HCT116 (cell line): ENCODE data around the gene CCBE1. TPM values are rescaled to one million over a fixed set of nuclear protein-coding genes. Genes with fewer than 3 reads are reported as not detected.

ENCODE experiments used
- ATAC-seq: fragments of 200-7000 bp; cut with Tn5 transposase; 2 replicates; pipeline ENCODE4 v1.9.1; 2020; ENCODE audit warnings: mild to moderate bottlenecking, moderate library complexity
- BruUV-seq: library from RNA; stranded (reverse); fragments of 400-500 nt; replicated peaks from 2 replicates; lab custom pipeline; 2021; lab: Mats Ljungman, UMichigan
- CTCF ChIA-PET: fragments of 300-600 bp; sonication (Branson Sonifier 250); formaldehyde crosslinking; loops from one replicate; lab custom pipeline; 2021; ENCODE audit warnings: antibody characterized with exemption; lab: Charles Lee
- POLR2A ChIA-PET: fragments of 300-600, 350-600 bp; sonication (Branson Sonifier 250); formaldehyde crosslinking; loops from one replicate; lab custom pipeline; 2021; ENCODE audit warnings: antibody characterized with exemption; lab: Charles Lee
- RAD21 ChIA-PET, 2 experiments: fragments of 300-600 bp; sonication (Branson Sonifier 250); formaldehyde crosslinking; loops; one replicate each; lab custom pipeline; 2023; ENCODE audit warnings: low total read pairs in 2 of 2; ENCODE audit not compliant: uncharacterized antibody in 2 of 2, unreplicated experiment in 2 of 2, low non-redundant PET in 1 of 2; lab: Charles Lee
- DNase-seq: peaks from one replicate; pipeline ENCODE4 v3.0.0-alpha.2; 2010; ENCODE audit warnings: low read depth, low spot score
- H2AFZ ChIP-seq: fragments of 200-600 bp; shearing (Covaris generic), sonication (generic); 2 replicates; pipeline ENCODE4 v1.6.1; 2017; ENCODE audit warnings: low read depth, mixed run types, mixed read lengths, antibody characterized with exemption, low read length; ENCODE audit not compliant: poor library complexity, severe bottlenecking
- H3K27ac ChIP-seq: 2 replicates; pipeline ENCODE4 v1.5.1; 2012; ENCODE audit warnings: low read depth, low read length
- H3K27me3 ChIP-seq: fragments of 200-600 bp; sonication (generic); 2 replicates; pipeline ENCODE4 v1.6.1; 2016; ENCODE audit warnings: mixed run types, low read length, mixed read lengths; ENCODE audit not compliant: insufficient read depth
- H3K36me3 ChIP-seq, 2 experiments: fragments of 200-500 bp in 1 of 2; fragments of 200-600 bp in 1 of 2; sonication (Bioruptor generic) in 1 of 2; sonication (generic) in 1 of 2; 2 replicates each; pipeline versions ENCODE4 v1.5.1 to v1.6.1; 2014 to 2016; ENCODE audit warnings: low read length in 2 of 2, inconsistent platforms in 1 of 2, mixed read lengths in 1 of 2, mixed run types in 1 of 2; ENCODE audit not compliant: insufficient read depth in 2 of 2, control insufficient read depth in 1 of 2
- H3K4me1 ChIP-seq, 2 experiments: fragments of 200-600 bp in 1 of 2; sonication (generic) in 1 of 2; 2 replicates each; pipeline versions ENCODE4 v1.5.1 to v1.6.1; 2012 to 2017; ENCODE audit warnings: low read length in 2 of 2, inconsistent platforms in 1 of 2, mild to moderate bottlenecking in 1 of 2, mixed read lengths in 1 of 2, mixed run types in 1 of 2, moderate library complexity in 1 of 2; ENCODE audit not compliant: insufficient read depth in 2 of 2, control insufficient read depth in 1 of 2
- H3K4me2 ChIP-seq: fragments of 200-600 bp; sonication (generic); 2 replicates; pipeline ENCODE4 v1.6.1; 2017; ENCODE audit warnings: mixed run types, low read length, mixed read lengths
- H3K4me3 ChIP-seq, 2 experiments: fragments of 200-600 bp in 1 of 2; sonication (generic) in 1 of 2; replicated peaks in 1 of 2; 2 replicates each; pipeline ENCODE4 v1.5.1; 2011 to 2016; ENCODE audit warnings: low read length in 2 of 2, control low read depth in 1 of 2, low read depth in 1 of 2, mild to moderate bottlenecking in 1 of 2, mixed read lengths in 1 of 2, mixed run types in 1 of 2
- H3K79me2 ChIP-seq: fragments of 200-600 bp; sonication (generic); 2 replicates; pipeline ENCODE4 v1.6.1; 2017; ENCODE audit warnings: mild to moderate bottlenecking, mixed run types, low read length, moderate library complexity, mixed read lengths; ENCODE audit not compliant: insufficient read depth
- H3K9ac ChIP-seq: fragments of 200-600 bp; sonication (generic); 2 replicates; pipeline ENCODE4 v1.6.1; 2016; ENCODE audit warnings: low read length, mixed read lengths
- H3K9me2 ChIP-seq: fragments of 200-600 bp; sonication (generic), shearing (Covaris generic); 2 replicates; pipeline ENCODE4 v1.6.1; 2017; ENCODE audit warnings: mixed run types, mild to moderate bottlenecking, moderate library complexity; ENCODE audit not compliant: insufficient read depth
- H3K9me3 ChIP-seq, 2 experiments: fragments of 200-500 bp in 1 of 2; fragments of 200-600 bp in 1 of 2; sonication (Bioruptor generic) in 1 of 2; sonication (generic) in 1 of 2; 2 replicates each; pipeline ENCODE4 v1.6.1; 2014 to 2017; ENCODE audit warnings: low read length in 2 of 2, mixed read lengths in 2 of 2, inconsistent platforms in 1 of 2, low read depth in 1 of 2, mild to moderate bottlenecking in 1 of 2, mixed run types in 1 of 2, moderate library complexity in 1 of 2; ENCODE audit not compliant: control insufficient read depth in 1 of 2, insufficient read depth in 1 of 2
- H4K20me1 ChIP-seq: fragments of 200-600 bp; sonication (generic), shearing (Covaris generic); 2 replicates; pipeline ENCODE4 v1.6.1; 2017; ENCODE audit warnings: mixed run types, mild to moderate bottlenecking, moderate library complexity; ENCODE audit not compliant: insufficient read depth
- CBX3 ChIP-seq: IDR thresholded peaks from 2 replicates; pipeline ENCODE4 v1.6.1; 2012; ENCODE audit warnings: low read depth
- CEBPB ChIP-seq: IDR thresholded peaks from 2 replicates; pipeline ENCODE4 v1.6.1; 2012; ENCODE audit warnings: low read depth
- ELF1 ChIP-seq: IDR thresholded peaks from 2 replicates; pipeline ENCODE4 v1.6.1; 2012; ENCODE audit warnings: low read depth, borderline replicate concordance
- EZH2 ChIP-seq: fragments of 200-600 bp; sonication (generic); IDR thresholded peaks from 2 replicates; pipeline ENCODE4 v1.6.1; 2017; ENCODE audit warnings: antibody characterized with exemption, mixed run types
- EZH2phosphoT487 ChIP-seq: fragments of 200-600 bp; IDR thresholded peaks from 2 replicates; pipeline ENCODE4 v1.6.1; 2018; ENCODE audit warnings: antibody characterized with exemption, borderline replicate concordance
- FOSL1 ChIP-seq: IDR thresholded peaks from 2 replicates; pipeline ENCODE4 v1.6.1; 2012; ENCODE audit warnings: low read depth
- POLR2A ChIP-seq: IDR thresholded peaks from 2 replicates; pipeline ENCODE4 v1.7.0; 2011; ENCODE audit warnings: borderline replicate concordance; ENCODE audit not compliant: insufficient read depth, insufficient read length; ENCODE audit errors: extremely low read depth
- RAD21 ChIP-seq: IDR thresholded peaks from 2 replicates; pipeline ENCODE4 v1.6.1; 2012; ENCODE audit warnings: low read depth, mild to moderate bottlenecking
- SIN3A ChIP-seq: IDR thresholded peaks from 2 replicates; pipeline ENCODE4 v1.6.1; 2012; ENCODE audit warnings: low read depth
- intact Hi-C: fragments of 100-400 bp; cut with micrococcal nuclease; formaldehyde crosslinking; loops from 2 replicates; pipeline ENCODE4 v1.10.0; 2022
- total RNA-seq: library from RNA; stranded (reverse); gene quantifications from one replicate; pipeline ENCODE4 v1.2.1, GENCODE V29; 2021; ENCODE audit not compliant: unreplicated experiment
- TF ChIP-seq, protein P1 (sequence below): IDR thresholded peaks from 2 replicates; pipeline ENCODE4 v1.6.1; 2011; ENCODE audit warnings: mild to moderate bottlenecking, low read length, moderate library complexity; ENCODE audit not compliant: insufficient replicate concordance; ENCODE audit errors: extremely low read depth
- TF ChIP-seq, protein P2 (sequence below): IDR thresholded peaks from 2 replicates; pipeline ENCODE4 v1.6.1; 2012

The CCBE1 gene
- total RNA-seq, 1 experiment from 2014 or later = 0.84 TPM

DNA sequence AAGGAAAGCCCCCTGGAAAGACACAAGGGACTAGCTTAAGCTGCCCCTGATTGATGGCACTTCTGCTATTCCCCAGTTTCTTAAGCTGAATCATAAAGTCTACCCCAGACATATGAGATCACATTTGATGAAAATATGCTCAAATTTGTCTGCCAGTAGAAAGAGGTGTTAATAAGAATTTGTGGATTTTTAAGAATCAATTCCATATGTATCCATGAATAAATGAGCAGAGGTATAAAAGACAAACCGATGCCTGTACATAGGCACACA lies 119.9 kb downstream of the CCBE1 start:
- H3K27ac ChIP-seq = no peak overlapping the region
- no peak overlapping the region for H3K9ac ChIP-seq
- no peak overlapping the region for H2AFZ ChIP-seq
- no peaks in the 10 kb centered on the region for H3K9me3 ChIP-seq
- intact Hi-C loops = no loop called here
- H3K79me2 ChIP-seq = no peaks in the 10 kb centered on the region
- H3K4me3 ChIP-seq = no peak overlapping the region
- POLR2A ChIA-PET = no interaction called here
- BruUV-seq = no TSS peak
- no peak for TF ChIP-seq EZH2phosphoT487
- TF ChIP-seq ELF1 = no peak
- TF ChIP-seq POLR2A = no peak
- no peak for TF ChIP-seq EZH2
- TF ChIP-seq, protein P1, sequence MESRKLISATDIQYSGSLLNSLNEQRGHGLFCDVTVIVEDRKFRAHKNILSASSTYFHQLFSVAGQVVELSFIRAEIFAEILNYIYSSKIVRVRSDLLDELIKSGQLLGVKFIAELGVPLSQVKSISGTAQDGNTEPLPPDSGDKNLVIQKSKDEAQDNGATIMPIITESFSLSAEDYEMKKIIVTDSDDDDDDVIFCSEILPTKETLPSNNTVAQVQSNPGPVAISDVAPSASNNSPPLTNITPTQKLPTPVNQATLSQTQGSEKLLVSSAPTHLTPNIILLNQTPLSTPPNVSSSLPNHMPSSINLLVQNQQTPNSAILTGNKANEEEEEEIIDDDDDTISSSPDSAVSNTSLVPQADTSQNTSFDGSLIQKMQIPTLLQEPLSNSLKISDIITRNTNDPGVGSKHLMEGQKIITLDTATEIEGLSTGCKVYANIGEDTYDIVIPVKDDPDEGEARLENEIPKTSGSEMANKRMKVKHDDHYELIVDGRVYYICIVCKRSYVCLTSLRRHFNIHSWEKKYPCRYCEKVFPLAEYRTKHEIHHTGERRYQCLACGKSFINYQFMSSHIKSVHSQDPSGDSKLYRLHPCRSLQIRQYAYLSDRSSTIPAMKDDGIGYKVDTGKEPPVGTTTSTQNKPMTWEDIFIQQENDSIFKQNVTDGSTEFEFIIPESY = no peak
- no peak for TF ChIP-seq SIN3A
- TF ChIP-seq CEBPB = no peak
- TF ChIP-seq, protein P2, sequence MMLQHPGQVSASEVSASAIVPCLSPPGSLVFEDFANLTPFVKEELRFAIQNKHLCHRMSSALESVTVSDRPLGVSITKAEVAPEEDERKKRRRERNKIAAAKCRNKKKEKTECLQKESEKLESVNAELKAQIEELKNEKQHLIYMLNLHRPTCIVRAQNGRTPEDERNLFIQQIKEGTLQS = no peak
- TF ChIP-seq RAD21 = no peak
- TF ChIP-seq CBX3 = no peak
- TF ChIP-seq FOSL1 = no peak
- TF ChIP-seq, all 23 proteins: peak for 0
- ATAC-seq (no peak), DNase-seq (no peak)
- H3K4me2 ChIP-seq = no peak overlapping the region
- H4K20me1 ChIP-seq = no peaks in the 10 kb centered on the region
- no peaks in the 10 kb centered on the region for H3K4me1 ChIP-seq
- no peaks in the 10 kb centered on the region for H3K9me2 ChIP-seq
- RAD21 ChIA-PET = no interaction called here
- peaks cover 50% of the 10 kb centered on the region for H3K27me3 ChIP-seq
- no peaks in the 10 kb centered on the region for H3K36me3 ChIP-seq
- CTCF ChIA-PET = no interaction called here
